SK-N-SH treated with all-trans-retinoic acid at 6 μM for 48 hours (cell line): ENCODE measurements around the gene CD28.

Experiments
- ATAC-seq: fragments of 200-7000 bp; cut with Tn5 transposase; 3 replicates; pipeline ENCODE4 v1.9.1; 2020; ENCODE audit warnings: mild to moderate bottlenecking, moderate library complexity
- ARNTL ChIP-seq: fragments of 450-650 bp; formaldehyde crosslinking; IDR thresholded peaks from 2 replicates; pipeline ENCODE4 v1.5.0; 2020; ENCODE audit warnings: low read depth, mild to moderate bottlenecking, moderate library complexity, borderline replicate concordance
- CSDC2 ChIP-seq: fragments of 250-450 bp; sonication (Bioruptor Pico); IDR thresholded peaks from 2 replicates; pipeline ENCODE4 v1.5.0; 2020; ENCODE audit warnings: mild to moderate bottlenecking, moderate library complexity
- ESRRG ChIP-seq: fragments of 250-450 bp; sonication (Bioruptor Pico); IDR thresholded peaks from 2 replicates; pipeline ENCODE4 v1.6.1; 2021; ENCODE audit warnings: mild to moderate bottlenecking
- GLIS3 ChIP-seq: fragments of 250-450 bp; sonication (Bioruptor Pico); IDR thresholded peaks from 2 replicates; pipeline ENCODE4 v1.5.0; 2020; ENCODE audit warnings: mild to moderate bottlenecking, moderate library complexity
- ISL1 ChIP-seq: fragments of 250-450 bp; sonication (Bioruptor Pico); IDR thresholded peaks from 2 replicates; pipeline ENCODE4 v2.1.2; 2022; ENCODE audit warnings: mild to moderate bottlenecking, moderate library complexity
- RARB ChIP-seq: fragments of 250-450 bp; sonication (Bioruptor Pico); IDR thresholded peaks from 2 replicates; pipeline ENCODE4 v1.8.0; 2021; ENCODE audit warnings: mild to moderate bottlenecking, moderate library complexity
- SNAI2 ChIP-seq: fragments of 250-450 bp; sonication (Bioruptor Pico); IDR thresholded peaks from 2 replicates; pipeline ENCODE4 v1.5.0; 2020; ENCODE audit warnings: mild to moderate bottlenecking, moderate library complexity
- TCF4 ChIP-seq: fragments of 250-450 bp; sonication (Bioruptor Pico); IDR thresholded peaks from 2 replicates; pipeline ENCODE4 v1.8.0; 2021; ENCODE audit warnings: mild to moderate bottlenecking, moderate library complexity, borderline replicate concordance
- TOX ChIP-seq: fragments of 250-450 bp; sonication (Bioruptor Pico); IDR thresholded peaks from 2 replicates; pipeline ENCODE4 v1.8.0; 2021; ENCODE audit warnings: mild to moderate bottlenecking, moderate library complexity, borderline replicate concordance
- ZC3H10 ChIP-seq: fragments of 250-450 bp; sonication (Bioruptor Pico); IDR thresholded peaks from 2 replicates; pipeline ENCODE4 v1.5.1; 2021; ENCODE audit warnings: mild to moderate bottlenecking, moderate library complexity
- ZFP3 ChIP-seq: fragments of 250-450 bp; sonication (Bioruptor Pico); IDR thresholded peaks from 2 replicates; pipeline ENCODE4 v1.5.0; 2020; ENCODE audit warnings: mild to moderate bottlenecking, moderate library complexity
- ZFP30 ChIP-seq: fragments of 450-650 bp; formaldehyde crosslinking; IDR thresholded peaks from 2 replicates; pipeline ENCODE4 v1.5.0; 2022; ENCODE audit warnings: mild to moderate bottlenecking, moderate library complexity
- ZNF70 ChIP-seq: fragments of 450-650 bp; formaldehyde crosslinking; IDR thresholded peaks from 2 replicates; pipeline ENCODE4 v1.5.0; 2020; ENCODE audit warnings: mild to moderate bottlenecking, moderate library complexity
- ZNF8 ChIP-seq: fragments of 450-650 bp; formaldehyde crosslinking; IDR thresholded peaks from 2 replicates; pipeline ENCODE4 v1.5.0; 2020; ENCODE audit warnings: mild to moderate bottlenecking, moderate library complexity
- TF ChIP-seq, protein P1 (sequence below): fragments of 250-450 bp; sonication (Bioruptor Pico); IDR thresholded peaks from 2 replicates; pipeline ENCODE4 v1.5.0; 2020; ENCODE audit warnings: mild to moderate bottlenecking, moderate library complexity
- TF ChIP-seq, protein P2 (sequence below): fragments of 250-450 bp; sonication (Bioruptor Pico); IDR thresholded peaks from 2 replicates; pipeline ENCODE4 v1.8.0; 2021; ENCODE audit warnings: low read depth, mild to moderate bottlenecking, moderate library complexity, borderline replicate concordance
- TF ChIP-seq, protein P3 (sequence below): fragments of 250-450 bp; sonication (Bioruptor Pico); IDR thresholded peaks from 2 replicates; pipeline ENCODE4 v1.5.1; 2020; ENCODE audit warnings: low read depth, mild to moderate bottlenecking, moderate library complexity
- TF ChIP-seq, protein P4 (sequence below): fragments of 250-450 bp; sonication (Bioruptor Pico); IDR thresholded peaks from 2 replicates; pipeline ENCODE4 v1.5.1; 2021; ENCODE audit warnings: mild to moderate bottlenecking, moderate library complexity
- TF ChIP-seq, protein P5 (sequence below): fragments of 250-450 bp; sonication (Bioruptor Pico); IDR thresholded peaks from 2 replicates; pipeline ENCODE4 v1.8.0; 2020; ENCODE audit warnings: mild to moderate bottlenecking, moderate library complexity, borderline replicate concordance

CD28 gene

DNA sequence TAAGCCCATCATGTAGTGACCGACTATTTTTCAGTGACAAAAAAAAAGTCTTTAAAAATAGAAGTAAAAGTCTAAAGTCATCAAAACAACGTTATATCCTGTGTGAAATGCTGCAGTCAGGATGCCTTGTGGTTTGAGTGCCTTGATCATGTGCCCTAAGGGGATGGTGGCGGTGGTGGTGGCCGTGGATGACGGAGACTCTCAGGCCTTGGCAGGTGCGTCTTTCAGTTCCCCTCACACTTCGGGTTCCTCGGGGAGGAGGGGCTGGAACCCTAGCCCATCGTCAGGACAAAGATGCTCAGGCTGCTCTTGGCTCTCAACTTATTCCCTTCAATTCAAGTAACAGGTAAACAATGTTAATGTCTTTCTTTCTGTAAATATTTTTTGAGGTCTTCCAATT is at the start of gene CD28:
Gene CD28 (plus strand): TSS at position 237 of the 400 bp plus-strand sequence. CDS start 58 bp downstream, at position 295.
- no peak for ATAC-seq
- TF ChIP-seq, protein P1, sequence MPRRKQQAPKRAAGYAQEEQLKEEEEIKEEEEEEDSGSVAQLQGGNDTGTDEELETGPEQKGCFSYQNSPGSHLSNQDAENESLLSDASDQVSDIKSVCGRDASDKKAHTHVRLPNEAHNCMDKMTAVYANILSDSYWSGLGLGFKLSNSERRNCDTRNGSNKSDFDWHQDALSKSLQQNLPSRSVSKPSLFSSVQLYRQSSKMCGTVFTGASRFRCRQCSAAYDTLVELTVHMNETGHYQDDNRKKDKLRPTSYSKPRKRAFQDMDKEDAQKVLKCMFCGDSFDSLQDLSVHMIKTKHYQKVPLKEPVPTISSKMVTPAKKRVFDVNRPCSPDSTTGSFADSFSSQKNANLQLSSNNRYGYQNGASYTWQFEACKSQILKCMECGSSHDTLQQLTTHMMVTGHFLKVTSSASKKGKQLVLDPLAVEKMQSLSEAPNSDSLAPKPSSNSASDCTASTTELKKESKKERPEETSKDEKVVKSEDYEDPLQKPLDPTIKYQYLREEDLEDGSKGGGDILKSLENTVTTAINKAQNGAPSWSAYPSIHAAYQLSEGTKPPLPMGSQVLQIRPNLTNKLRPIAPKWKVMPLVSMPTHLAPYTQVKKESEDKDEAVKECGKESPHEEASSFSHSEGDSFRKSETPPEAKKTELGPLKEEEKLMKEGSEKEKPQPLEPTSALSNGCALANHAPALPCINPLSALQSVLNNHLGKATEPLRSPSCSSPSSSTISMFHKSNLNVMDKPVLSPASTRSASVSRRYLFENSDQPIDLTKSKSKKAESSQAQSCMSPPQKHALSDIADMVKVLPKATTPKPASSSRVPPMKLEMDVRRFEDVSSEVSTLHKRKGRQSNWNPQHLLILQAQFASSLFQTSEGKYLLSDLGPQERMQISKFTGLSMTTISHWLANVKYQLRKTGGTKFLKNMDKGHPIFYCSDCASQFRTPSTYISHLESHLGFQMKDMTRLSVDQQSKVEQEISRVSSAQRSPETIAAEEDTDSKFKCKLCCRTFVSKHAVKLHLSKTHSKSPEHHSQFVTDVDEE = no peak
- no peak for TF ChIP-seq ISL1 (CRISPR knock-in tag)
- TF ChIP-seq SNAI2 (CRISPR knock-in tag) = no peak
- TF ChIP-seq ESRRG = no peak
- TF ChIP-seq, all 23 proteins: peak for 0

DNA sequence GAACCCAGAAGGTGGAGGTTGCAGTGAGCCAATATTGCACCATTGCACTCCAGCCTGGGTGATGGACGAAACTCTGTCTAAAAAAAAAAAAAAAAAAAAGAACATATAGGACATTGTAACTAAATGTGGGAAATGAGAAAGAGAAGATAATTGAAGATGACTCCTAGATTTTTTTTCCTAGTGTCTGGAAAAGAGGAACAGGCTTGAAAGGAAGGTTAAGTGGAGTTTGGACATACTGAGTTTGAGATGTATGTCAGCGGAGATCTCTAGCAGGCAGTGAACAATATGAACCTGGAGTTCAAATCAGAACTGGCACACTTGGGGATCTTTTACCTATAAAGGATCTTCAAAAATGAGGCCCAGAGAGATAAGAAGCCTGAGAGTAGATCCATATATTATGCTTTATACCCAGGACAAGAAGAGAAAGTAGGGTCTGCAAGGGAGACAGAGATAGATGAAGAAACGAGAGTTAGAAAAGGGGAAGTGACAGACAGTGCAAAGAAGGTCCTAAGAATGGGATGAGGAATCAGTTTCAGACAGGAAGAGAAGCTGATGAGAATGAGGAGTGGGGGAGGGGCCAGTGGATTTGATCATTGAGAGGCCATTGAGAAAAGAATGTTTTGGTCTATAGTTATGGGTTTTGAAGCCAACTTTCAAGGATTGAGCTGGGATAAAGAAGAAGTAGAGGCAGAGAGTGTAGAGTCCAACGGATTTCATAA is 46.9 kb upstream of the CD28 start:
- no peak for ATAC-seq
- TF ChIP-seq ZNF70 (CRISPR knock-in tag) (no peak), ZNF8 (CRISPR knock-in tag) (no peak), ARNTL (CRISPR knock-in tag) (no peak), ZC3H10 (CRISPR knock-in tag) (no peak), TOX (CRISPR knock-in tag) (no peak), ISL1 (CRISPR knock-in tag) (no peak), GLIS3 (no peak), ZFP3 (CRISPR knock-in tag) (no peak), CSDC2 (CRISPR knock-in tag) (no peak), RARB (no peak)
- TF ChIP-seq, protein P2, sequence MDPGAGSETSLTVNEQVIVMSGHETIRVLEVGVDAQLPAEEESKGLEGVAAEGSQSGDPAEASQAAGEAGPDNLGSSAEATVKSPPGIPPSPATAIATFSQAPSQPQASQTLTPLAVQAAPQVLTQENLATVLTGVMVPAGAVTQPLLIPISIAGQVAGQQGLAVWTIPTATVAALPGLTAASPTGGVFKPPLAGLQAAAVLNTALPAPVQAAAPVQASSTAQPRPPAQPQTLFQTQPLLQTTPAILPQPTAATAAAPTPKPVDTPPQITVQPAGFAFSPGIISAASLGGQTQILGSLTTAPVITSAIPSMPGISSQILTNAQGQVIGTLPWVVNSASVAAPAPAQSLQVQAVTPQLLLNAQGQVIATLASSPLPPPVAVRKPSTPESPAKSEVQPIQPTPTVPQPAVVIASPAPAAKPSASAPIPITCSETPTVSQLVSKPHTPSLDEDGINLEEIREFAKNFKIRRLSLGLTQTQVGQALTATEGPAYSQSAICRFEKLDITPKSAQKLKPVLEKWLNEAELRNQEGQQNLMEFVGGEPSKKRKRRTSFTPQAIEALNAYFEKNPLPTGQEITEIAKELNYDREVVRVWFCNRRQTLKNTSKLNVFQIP (CRISPR knock-in tag) = no peak
- TF ChIP-seq, all 23 proteins: peak for 0

DNA sequence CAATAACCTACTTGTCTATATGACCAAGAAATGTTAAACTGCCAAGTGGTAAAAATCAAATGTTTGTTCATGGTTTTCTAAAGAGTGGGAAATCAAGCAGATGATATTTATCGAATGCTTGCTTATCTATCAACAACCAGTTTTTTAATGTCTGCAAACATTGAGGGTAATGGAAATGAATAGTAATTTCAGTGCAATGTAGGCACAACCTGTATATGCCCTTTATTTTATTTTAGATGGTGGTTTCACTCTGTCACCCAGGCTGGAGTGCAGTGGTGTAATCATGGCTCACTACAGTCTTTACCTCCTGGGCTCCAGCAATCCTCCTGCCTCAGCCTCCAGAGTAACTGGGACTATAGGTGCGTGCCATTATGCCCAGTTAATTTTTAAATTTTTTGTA is 46.0 kb upstream of the CD28 start:
- no peak for ATAC-seq
- TF ChIP-seq, protein P3, sequence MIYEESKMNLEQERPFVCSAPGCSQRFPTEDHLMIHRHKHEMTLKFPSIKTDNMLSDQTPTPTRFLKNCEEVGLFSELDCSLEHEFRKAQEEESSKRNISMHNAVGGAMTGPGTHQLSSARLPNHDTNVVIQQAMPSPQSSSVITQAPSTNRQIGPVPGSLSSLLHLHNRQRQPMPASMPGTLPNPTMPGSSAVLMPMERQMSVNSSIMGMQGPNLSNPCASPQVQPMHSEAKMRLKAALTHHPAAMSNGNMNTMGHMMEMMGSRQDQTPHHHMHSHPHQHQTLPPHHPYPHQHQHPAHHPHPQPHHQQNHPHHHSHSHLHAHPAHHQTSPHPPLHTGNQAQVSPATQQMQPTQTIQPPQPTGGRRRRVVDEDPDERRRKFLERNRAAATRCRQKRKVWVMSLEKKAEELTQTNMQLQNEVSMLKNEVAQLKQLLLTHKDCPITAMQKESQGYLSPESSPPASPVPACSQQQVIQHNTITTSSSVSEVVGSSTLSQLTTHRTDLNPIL (CRISPR knock-in tag) = no peak
- TF ChIP-seq, protein P4, sequence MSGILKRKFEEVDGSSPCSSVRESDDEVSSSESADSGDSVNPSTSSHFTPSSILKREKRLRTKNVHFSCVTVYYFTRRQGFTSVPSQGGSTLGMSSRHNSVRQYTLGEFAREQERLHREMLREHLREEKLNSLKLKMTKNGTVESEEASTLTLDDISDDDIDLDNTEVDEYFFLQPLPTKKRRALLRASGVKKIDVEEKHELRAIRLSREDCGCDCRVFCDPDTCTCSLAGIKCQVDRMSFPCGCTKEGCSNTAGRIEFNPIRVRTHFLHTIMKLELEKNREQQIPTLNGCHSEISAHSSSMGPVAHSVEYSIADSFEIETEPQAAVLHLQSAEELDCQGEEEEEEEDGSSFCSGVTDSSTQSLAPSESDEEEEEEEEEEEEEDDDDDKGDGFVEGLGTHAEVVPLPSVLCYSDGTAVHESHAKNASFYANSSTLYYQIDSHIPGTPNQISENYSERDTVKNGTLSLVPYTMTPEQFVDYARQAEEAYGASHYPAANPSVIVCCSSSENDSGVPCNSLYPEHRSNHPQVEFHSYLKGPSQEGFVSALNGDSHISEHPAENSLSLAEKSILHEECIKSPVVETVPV = no peak
- TF ChIP-seq ZC3H10 (CRISPR knock-in tag) = no peak
- no peak for TF ChIP-seq ISL1 (CRISPR knock-in tag)
- TF ChIP-seq ZNF70 (CRISPR knock-in tag) = no peak
- TF ChIP-seq ESRRG = no peak
- TF ChIP-seq, protein P5, sequence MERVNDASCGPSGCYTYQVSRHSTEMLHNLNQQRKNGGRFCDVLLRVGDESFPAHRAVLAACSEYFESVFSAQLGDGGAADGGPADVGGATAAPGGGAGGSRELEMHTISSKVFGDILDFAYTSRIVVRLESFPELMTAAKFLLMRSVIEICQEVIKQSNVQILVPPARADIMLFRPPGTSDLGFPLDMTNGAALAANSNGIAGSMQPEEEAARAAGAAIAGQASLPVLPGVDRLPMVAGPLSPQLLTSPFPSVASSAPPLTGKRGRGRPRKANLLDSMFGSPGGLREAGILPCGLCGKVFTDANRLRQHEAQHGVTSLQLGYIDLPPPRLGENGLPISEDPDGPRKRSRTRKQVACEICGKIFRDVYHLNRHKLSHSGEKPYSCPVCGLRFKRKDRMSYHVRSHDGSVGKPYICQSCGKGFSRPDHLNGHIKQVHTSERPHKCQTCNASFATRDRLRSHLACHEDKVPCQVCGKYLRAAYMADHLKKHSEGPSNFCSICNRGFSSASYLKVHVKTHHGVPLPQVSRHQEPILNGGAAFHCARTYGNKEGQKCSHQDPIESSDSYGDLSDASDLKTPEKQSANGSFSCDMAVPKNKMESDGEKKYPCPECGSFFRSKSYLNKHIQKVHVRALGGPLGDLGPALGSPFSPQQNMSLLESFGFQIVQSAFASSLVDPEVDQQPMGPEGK (CRISPR knock-in tag) = no peak
- TF ChIP-seq TCF4 (CRISPR knock-in tag) = no peak
- TF ChIP-seq RARB = no peak
- no peak for TF ChIP-seq ZFP30 (CRISPR knock-in tag)
- TF ChIP-seq SNAI2 (CRISPR knock-in tag) = no peak
- TF ChIP-seq, all 23 proteins: peak for 0
